ENCODE data around the gene ZBTB3.

DNA sequence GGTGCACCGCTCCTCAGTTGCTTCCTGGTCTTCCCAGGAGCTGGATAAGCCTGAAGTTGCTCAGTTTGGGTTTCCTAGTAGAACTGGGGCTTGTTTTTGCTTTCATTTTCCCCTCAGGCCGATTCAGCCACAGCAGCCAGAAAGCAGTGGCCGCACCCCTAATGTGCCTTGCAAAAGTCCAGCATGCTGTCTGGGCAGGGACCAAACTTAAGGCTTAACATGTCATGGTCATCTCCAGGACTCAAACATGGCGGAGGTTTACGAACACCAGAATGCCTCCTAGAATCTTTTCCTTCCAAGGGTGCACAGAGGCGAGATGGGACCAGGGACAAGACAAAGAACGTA lies 44.0 kb downstream of the ZBTB3 start:
- no peak for TF ChIP-seq CTCF (IDR thresholded peaks at IDR 0.05; ENCODE audit: insufficient read depth, low read depth, low read length)
- TF ChIP-seq EZH2 (IDR thresholded peaks at IDR 0.05; ENCODE audit: insufficient read depth, low read length) = no peak
